Neural crest cell (in vitro differentiated cells): ENCODE measurements around the gene KDM4C. TPM values are rescaled to one million over a fixed set of nuclear protein-coding genes. Genes with fewer than 3 reads are reported as not detected.

ENCODE experiments used
- DNase-seq: peaks from one replicate; pipeline ENCODE4 v3.0.0; 2021; ENCODE audit warnings: low read depth, mixed read lengths, low spot score
- H3K27ac Mint-ChIP-seq: one replicate; pipeline ENCODE4 v1.8.0; 2021; ENCODE audit warnings: mild to moderate bottlenecking, mixed read lengths; ENCODE audit not compliant: unreplicated experiment
- H3K27me3 Mint-ChIP-seq: 2 replicates; pipeline ENCODE4 v1.8.0; 2021; ENCODE audit warnings: low read depth, mild to moderate bottlenecking, mixed read lengths
- H3K36me3 Mint-ChIP-seq: 2 replicates; pipeline ENCODE4 v1.8.0; 2021; ENCODE audit warnings: low read depth, mild to moderate bottlenecking, mixed read lengths
- H3K4me1 Mint-ChIP-seq: 2 replicates; pipeline ENCODE4 v1.8.0; 2021; ENCODE audit warnings: mixed read lengths
- H3K4me3 Mint-ChIP-seq: one replicate; pipeline ENCODE4 v1.8.0; 2021; ENCODE audit warnings: mild to moderate bottlenecking, mixed read lengths
- H3K9me3 Mint-ChIP-seq: 2 replicates; pipeline ENCODE4 v1.8.0; 2021; ENCODE audit warnings: mixed read lengths
- total RNA-seq: library from RNA; stranded (reverse); gene quantifications from 2 replicates; pipeline ENCODE4 v1.2.1, GENCODE V29; 2021
- TF ChIP-seq, protein P1 (sequence below): fragments of 200-600 bp; sonication (generic); conservative IDR thresholded peaks from 2 replicates; pipeline ENCODE4 v1.5.0; 2021; ENCODE audit warnings: antibody characterized with exemption, mild to moderate bottlenecking

Gene KDM4C
- total RNA-seq, 1 donor from 2014 or later = 11.2 TPM

DNA sequence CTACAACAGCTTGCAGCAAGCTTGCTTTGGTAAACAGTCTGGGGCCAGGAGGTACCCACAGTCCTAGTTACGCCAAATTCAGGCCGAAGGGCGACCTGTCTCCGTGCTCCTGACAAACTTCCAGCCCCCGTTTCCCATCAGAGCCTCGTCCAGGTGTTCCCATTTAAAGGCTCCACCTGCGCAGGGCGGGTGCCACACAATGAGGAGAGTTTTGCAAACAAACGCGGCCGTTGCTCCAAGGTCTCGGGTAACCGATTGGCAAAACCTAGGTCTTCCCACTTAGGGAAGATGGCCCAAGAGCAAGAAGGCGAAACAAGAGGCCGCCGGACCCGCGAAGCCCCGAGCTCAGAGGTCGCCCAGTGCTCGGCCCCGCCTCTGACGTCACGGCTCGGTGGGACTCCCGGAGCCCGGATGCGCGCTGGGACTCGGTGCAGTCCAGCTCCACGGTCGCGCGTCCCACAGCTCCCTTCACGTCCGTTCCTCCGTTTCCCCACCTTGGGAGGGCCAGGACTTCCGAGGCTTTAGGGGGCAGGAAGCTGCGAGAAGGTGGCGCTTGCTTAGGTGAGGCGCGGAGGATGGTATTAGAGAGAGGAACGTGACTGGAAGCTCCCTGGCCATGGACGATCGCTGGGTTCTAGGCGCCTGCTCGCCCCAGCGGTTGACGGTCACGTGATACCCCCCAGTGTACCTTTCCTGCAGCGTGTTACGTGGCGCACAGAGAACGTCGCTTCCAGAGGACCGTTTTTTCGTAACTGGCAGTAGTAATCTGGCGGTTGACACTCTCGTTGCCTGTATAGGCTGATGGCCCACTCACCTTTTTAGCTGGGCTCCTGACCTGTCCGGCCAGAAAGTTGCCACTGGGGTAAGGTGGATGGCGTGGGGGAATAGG is 41.8 kb upstream of the KDM4C start:
- no peak for DNase-seq
- no peaks in the 10 kb centered on the region for H3K27me3 Mint-ChIP-seq
- H3K36me3 Mint-ChIP-seq = no peaks in the 10 kb centered on the region
- TF ChIP-seq, protein P1, sequence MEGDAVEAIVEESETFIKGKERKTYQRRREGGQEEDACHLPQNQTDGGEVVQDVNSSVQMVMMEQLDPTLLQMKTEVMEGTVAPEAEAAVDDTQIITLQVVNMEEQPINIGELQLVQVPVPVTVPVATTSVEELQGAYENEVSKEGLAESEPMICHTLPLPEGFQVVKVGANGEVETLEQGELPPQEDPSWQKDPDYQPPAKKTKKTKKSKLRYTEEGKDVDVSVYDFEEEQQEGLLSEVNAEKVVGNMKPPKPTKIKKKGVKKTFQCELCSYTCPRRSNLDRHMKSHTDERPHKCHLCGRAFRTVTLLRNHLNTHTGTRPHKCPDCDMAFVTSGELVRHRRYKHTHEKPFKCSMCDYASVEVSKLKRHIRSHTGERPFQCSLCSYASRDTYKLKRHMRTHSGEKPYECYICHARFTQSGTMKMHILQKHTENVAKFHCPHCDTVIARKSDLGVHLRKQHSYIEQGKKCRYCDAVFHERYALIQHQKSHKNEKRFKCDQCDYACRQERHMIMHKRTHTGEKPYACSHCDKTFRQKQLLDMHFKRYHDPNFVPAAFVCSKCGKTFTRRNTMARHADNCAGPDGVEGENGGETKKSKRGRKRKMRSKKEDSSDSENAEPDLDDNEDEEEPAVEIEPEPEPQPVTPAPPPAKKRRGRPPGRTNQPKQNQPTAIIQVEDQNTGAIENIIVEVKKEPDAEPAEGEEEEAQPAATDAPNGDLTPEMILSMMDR = no peak
- H3K4me1 Mint-ChIP-seq = no peaks in the 10 kb centered on the region
- no peak overlapping the region for H3K27ac Mint-ChIP-seq
- H3K4me3 Mint-ChIP-seq = no peak overlapping the region
- H3K9me3 Mint-ChIP-seq = no peaks in the 10 kb centered on the region

DNA sequence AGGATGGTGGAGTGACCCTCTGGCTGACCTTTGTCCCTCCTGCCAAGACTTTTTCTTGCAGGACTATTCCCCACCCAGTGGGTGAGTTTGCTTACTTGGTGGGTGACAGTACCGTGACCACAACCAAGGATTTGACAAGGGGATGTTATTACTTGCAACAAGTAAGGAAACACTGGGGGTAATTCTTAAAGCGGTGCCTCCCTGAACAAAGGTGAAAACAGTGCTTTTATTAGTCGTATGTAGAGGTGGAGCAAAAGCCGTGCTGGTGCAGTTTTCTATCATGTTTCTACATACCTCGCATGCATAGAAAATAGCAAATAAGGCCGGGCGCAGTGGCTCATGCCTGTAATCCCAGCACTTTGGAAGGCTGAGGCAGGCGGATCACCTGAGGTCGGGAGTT is 41.0 kb upstream of the KDM4C start:
- Mint-ChIP-seq H3K9me3 (no peaks in the 10 kb centered on the region), H3K27me3 (no peaks in the 10 kb centered on the region), H3K4me3 (no peak overlapping the region), H3K4me1 (no peaks in the 10 kb centered on the region), H3K27ac (peak overlapping the region; percentile 78), H3K36me3 (no peaks in the 10 kb centered on the region)
- TF ChIP-seq, protein P1 = no peak
- no peak for DNase-seq

DNA sequence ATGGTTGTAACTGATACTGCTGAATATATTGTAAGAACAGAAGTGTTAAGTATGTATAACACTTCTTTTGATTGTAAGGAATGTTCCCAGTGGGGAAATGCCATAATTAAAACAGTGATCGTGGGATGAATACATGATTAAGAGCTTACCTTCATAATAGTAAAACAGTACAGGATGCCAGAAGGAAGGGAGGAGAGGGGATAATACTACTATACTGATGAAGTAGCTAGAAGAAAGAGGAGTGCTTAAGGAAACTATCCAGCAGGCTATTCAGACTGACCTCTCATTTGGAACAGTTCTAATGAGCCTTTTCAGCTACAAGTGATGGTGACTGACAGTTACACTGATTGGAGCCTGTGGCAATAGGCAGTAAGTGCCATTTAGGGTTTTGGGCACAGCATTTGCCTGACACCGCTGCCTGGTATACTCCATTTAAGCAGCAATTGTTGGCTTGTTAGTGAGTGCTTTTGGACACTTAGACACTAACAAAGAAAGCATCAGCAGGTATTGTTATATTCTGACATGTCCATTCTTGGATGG is 33.8 kb upstream of the KDM4C start:
- Mint-ChIP-seq H3K27me3 (no peaks in the 10 kb centered on the region), H3K36me3 (no peaks in the 10 kb centered on the region), H3K4me1 (peaks cover 5% of the 10 kb centered on the region), H3K9me3 (no peaks in the 10 kb centered on the region), H3K4me3 (no peak overlapping the region), H3K27ac (no peak overlapping the region)
- TF ChIP-seq, protein P1 = no peak
- no peak for DNase-seq

DNA sequence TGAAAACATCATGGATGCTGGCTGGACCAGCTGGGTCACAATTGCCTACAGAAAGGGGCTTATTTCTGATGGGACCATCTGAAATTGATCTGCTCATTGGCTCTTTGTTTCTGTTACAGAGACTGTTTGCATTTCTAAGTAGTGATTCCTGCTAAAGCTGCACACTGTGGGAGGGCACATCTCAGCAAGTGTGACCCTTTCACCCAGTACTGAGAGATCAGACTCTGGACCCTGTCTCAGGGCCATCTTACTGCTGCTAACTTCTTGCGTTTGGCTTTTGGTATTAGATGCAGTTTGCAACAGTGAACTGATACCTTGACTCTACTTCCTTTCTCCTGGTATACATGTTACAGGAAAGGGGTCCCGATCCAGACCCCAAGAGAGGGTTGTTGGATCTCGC is 24.5 kb upstream of the KDM4C start:
- H3K4me1 Mint-ChIP-seq = no peaks in the 10 kb centered on the region
- no peaks in the 10 kb centered on the region for H3K27me3 Mint-ChIP-seq
- H3K9me3 Mint-ChIP-seq = no peaks in the 10 kb centered on the region

DNA sequence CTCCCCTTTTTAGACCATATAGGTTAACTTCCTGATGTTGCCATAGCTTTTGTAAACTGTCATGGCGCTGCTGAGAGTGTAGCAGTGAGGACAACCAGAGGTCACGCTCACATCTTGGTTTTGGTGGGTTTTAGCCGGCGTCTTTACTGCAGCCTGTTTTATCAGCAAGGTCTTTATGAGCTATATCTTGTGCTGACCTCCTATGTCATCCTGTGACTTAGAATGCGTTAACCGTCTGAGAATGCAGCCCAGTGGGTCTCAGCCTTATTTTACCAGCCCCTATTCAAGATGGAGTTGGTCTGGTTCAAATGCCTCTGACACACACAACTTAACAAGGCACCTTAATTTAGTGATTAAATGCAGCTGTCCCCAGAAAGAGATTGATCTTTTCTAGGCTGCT is 23.9 kb upstream of the KDM4C start:
- H3K27ac Mint-ChIP-seq = no peak overlapping the region
- H3K4me3 Mint-ChIP-seq = no peak overlapping the region
- TF ChIP-seq, protein P1 = no peak
- no peaks in the 10 kb centered on the region for H3K9me3 Mint-ChIP-seq
- no peaks in the 10 kb centered on the region for H3K4me1 Mint-ChIP-seq
- DNase-seq = no peak
- H3K36me3 Mint-ChIP-seq = no peaks in the 10 kb centered on the region
- no peaks in the 10 kb centered on the region for H3K27me3 Mint-ChIP-seq

More for the DNA sequence above, 24.5 kb upstream of the KDM4C start:
- no peak overlapping the region for H3K27ac Mint-ChIP-seq
- no peak for DNase-seq
- TF ChIP-seq, protein P1 = no peak
- no peaks in the 10 kb centered on the region for H3K36me3 Mint-ChIP-seq
- H3K4me3 Mint-ChIP-seq = no peak overlapping the region
